Measurements from ENCODE around the gene JADE2.

JADE2 gene

DNA sequence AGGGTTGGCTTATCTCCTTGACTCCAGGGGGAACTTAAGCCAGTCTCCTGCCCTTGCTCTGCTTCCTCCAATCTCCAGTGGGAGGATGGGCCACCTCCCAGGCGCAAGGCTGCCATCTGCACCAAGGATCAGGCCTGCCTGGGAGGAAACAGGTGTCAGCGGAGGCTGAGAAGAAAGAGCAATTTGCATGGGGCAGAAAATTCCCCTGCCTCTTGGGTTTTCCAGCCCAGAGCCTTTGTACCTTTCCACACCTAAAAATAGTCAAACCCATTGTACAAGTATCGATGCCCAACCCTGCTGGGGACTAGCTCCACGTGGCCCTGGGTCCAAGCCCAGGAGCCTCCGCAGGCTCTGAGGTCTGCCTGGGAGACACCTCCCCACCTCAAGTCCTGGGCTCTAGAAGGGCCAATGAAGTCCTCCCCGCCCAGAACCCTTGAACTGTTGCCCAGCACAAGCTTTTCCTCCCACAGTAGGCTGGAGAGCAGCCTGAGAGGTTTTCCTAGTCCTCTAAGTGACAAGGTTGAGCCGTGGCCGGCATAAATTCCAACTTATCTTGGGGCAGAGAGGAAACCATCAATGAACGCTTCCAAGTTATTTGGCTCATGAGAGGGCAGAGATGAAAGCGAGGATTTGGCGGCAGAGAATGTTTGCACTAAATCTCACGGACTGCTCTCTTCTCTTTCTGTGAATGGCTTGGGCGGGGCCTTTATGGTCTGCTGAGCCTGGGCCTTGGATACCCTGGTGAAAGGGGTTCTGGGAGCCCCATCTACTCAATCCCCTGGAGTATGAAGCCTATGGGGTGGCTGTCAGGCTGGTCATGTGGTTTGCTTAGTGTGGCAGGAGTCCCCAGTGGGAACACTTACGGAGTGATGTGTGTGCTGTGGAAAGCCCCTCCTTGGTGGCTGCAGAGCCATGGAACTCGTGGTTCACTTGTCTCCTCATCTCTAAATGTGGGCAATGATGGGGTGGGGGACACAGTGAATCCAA lies 15.6 kb downstream of the JADE2 start:
- Histone ChIP-seq H3K36me3 (replicated peaks in 1 of 2; ENCODE audit: control insufficient read depth in 2 of 2, insufficient read depth in 2 of 2, low read length in 2 of 2) (no peaks in the 10 kb centered on the region), H2BK5ac (ENCODE audit: low read length) (no peak overlapping the region), H3K9me3 (replicated peaks in 1 of 2; ENCODE audit: control insufficient read depth in 2 of 2, insufficient read depth in 1 of 2, low read depth in 1 of 2, low read length in 2 of 2) (no peaks in the 10 kb centered on the region), H3K9ac (ENCODE audit: low read depth, low read length, poor library complexity) (no peak overlapping the region), H3K14ac (ENCODE audit: low read length) (no peak overlapping the region), H3K79me1 (ENCODE audit: low read depth, low read length) (no peaks in the 10 kb centered on the region), H2AFZ (ENCODE audit: low read length) (no peak overlapping the region), H3K18ac (ENCODE audit: low read length) (no peak overlapping the region), H2BK120ac (ENCODE audit: low read depth, low read length) (no peak overlapping the region), H2BK15ac (ENCODE audit: low read length) (no peak overlapping the region), H3K4me2 (ENCODE audit: insufficient read depth, low read length, poor library complexity, severe bottlenecking) (no peak overlapping the region), H2BK12ac (ENCODE audit: low read length) (no peak overlapping the region), H3K4me1 (ENCODE audit: control insufficient read depth in 2 of 2, insufficient read depth in 1 of 2, low read depth in 1 of 2, low read length in 2 of 2) (peaks cover 0 to 8% of the 10 kb centered on the region in 2 donors), H3K27me3 (ENCODE audit: control insufficient read depth in 3 of 3, insufficient read depth in 3 of 3, low read depth in 1 of 3, low read length in 3 of 3) (peaks cover 0 to 2% (median 0%) of the 10 kb centered on the region in 3 experiments), H3K27ac (replicated peaks; ENCODE audit: low read length) (no peak overlapping the region), H4K8ac (ENCODE audit: low read depth, low read length) (no peak overlapping the region), H3K4me3 (ENCODE audit: low read length in 2 of 2) (no peak overlapping the region), H2AK5ac (ENCODE audit: low read depth, low read length) (no peak overlapping the region), H3K23ac (ENCODE audit: low read depth, low read length, poor library complexity) (no peak overlapping the region), H4K91ac (ENCODE audit: low read depth, low read length, poor library complexity) (no peak overlapping the region), H3K4ac (ENCODE audit: low read length) (no peak overlapping the region)
- DNase-seq (ENCODE audit: low spot score), result no peak
- WGBS, 2 donors (ENCODE audit: extremely low coverage in 2 of 2, insufficient read length in 2 of 2, insufficient replicate concordance in 1 of 2), result no CpG with 5 or more reads among the region's 15 CpGs

DNA sequence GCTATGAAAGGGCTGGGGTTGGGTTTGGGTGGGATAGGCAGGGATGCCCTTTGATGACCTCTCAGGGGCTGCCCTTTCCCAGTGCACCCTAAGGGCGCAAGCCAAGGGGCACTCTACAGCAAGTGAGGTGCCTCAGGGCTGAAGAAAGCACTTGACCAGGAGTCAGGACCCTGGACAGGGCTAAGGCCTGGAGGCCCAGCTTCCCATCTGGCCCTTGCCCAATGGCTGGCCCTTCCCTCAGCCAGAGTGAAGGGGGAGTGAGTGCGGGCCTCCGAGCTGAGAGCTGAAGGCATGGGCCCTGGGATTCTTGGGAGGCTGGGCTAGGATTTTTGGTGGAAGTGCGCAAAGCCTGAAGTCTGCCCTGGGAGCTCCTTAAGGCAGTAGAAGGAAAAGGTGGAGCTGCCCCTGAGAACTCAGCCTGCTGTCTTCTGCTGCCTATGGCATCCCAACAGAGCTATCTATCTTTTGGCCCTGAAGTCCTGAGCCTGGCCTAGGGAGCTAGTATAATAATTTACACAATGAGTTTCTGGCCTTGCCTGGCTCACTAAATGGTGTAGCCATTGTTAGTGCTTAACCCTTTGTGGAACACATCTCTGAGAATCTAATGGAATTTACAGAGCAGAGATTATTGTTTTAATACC lies 16.4 kb downstream of the JADE2 start:
- no peak overlapping the region for H4K91ac ChIP-seq (ENCODE audit: low read depth, low read length, poor library complexity)
- H3K18ac ChIP-seq (ENCODE audit: low read length), result no peak overlapping the region
- H3K23ac ChIP-seq (ENCODE audit: low read depth, low read length, poor library complexity), result no peak overlapping the region
- DNase-seq (ENCODE audit: low spot score), result peak; percentile 85
- H3K27me3 ChIP-seq (ENCODE audit: control insufficient read depth in 3 of 3, insufficient read depth in 3 of 3, low read depth in 1 of 3, low read length in 3 of 3), result peaks cover 0 to 2% (median 0%) of the 10 kb centered on the region in 3 experiments
- no peaks in the 10 kb centered on the region for H3K36me3 ChIP-seq (replicated peaks in 1 of 2; ENCODE audit: control insufficient read depth in 2 of 2, insufficient read depth in 2 of 2, low read length in 2 of 2)
- H4K8ac ChIP-seq (ENCODE audit: low read depth, low read length), result no peak overlapping the region
- H3K9me3 ChIP-seq (replicated peaks in 1 of 2; ENCODE audit: control insufficient read depth in 2 of 2, insufficient read depth in 1 of 2, low read depth in 1 of 2, low read length in 2 of 2), result no peaks in the 10 kb centered on the region
- no peak overlapping the region for H2AK5ac ChIP-seq (ENCODE audit: low read depth, low read length)
- no peak overlapping the region for H3K14ac ChIP-seq (ENCODE audit: low read length)
- H2BK12ac ChIP-seq (ENCODE audit: low read length), result no peak overlapping the region
- no CpG with 5 or more reads among the region's 4 CpGs for WGBS, 2 donors (ENCODE audit: extremely low coverage in 2 of 2, insufficient read length in 2 of 2, insufficient replicate concordance in 1 of 2)
- no peak overlapping the region for H3K4me3 ChIP-seq (ENCODE audit: low read length in 2 of 2)
- peaks cover 0 to 8% of the 10 kb centered on the region in 2 donors for H3K4me1 ChIP-seq (ENCODE audit: control insufficient read depth in 2 of 2, insufficient read depth in 1 of 2, low read depth in 1 of 2, low read length in 2 of 2)
- H3K27ac ChIP-seq (replicated peaks; ENCODE audit: low read length), result no peak overlapping the region
- H3K4ac ChIP-seq (ENCODE audit: low read length), result no peak overlapping the region
- H2BK15ac ChIP-seq (ENCODE audit: low read length), result no peak overlapping the region
- no peak overlapping the region for H2BK5ac ChIP-seq (ENCODE audit: low read length)
- H3K4me2 ChIP-seq (ENCODE audit: insufficient read depth, low read length, poor library complexity, severe bottlenecking), result no peak overlapping the region
- no peak overlapping the region for H2BK120ac ChIP-seq (ENCODE audit: low read depth, low read length)
- no peaks in the 10 kb centered on the region for H3K79me1 ChIP-seq (ENCODE audit: low read depth, low read length)
- H2AFZ ChIP-seq (ENCODE audit: low read length), result no peak overlapping the region
- no peak overlapping the region for H3K9ac ChIP-seq (ENCODE audit: low read depth, low read length, poor library complexity)

DNA sequence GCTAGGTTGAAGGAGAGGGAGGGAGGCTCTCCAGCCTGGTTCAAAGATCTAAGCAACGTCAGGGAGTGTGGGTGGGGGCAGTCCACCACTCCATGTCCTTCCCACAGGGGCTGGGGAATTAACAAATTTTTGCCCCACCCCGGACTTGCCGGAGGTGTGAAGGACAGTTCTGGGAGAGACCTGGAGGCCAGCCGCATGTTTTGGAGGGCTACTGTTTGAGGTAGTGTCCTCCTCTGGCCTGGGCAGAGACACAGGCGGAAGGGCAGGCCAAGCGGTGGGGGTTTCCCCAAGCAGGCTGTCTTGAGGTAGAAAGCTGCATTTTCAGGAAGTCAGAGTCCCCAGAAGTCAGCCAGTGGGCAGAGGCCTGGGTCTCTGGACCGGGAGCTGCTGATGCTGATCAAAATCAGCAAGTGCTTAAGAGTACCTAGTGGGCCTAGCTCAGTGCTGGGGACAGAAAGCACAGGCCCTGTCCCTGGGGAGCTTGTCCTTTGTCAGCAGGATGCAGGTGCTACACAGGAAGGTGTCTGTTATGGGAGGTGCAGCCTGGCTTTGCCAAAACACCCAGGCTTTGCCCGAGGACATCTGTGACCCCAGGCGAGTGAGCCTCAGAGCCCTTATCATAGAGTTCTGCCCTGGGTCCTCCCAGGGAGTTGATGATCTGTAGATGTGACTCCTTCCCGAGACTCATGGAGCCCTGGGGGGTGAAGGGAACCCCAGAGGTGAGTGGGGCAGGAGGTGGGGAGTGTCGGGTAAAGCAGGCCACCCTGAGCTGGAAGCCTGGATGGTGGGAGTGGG lies 18.5 kb downstream of the JADE2 start:
- no CpG with 5 or more reads among the region's 11 CpGs for WGBS, 2 donors (ENCODE audit: extremely low coverage in 2 of 2, insufficient read length in 2 of 2, insufficient replicate concordance in 1 of 2)
- Histone ChIP-seq H4K8ac (ENCODE audit: low read depth, low read length) (no peak overlapping the region), H3K36me3 (replicated peaks in 1 of 2; ENCODE audit: control insufficient read depth in 2 of 2, insufficient read depth in 2 of 2, low read length in 2 of 2) (no peaks in the 10 kb centered on the region), H2BK15ac (ENCODE audit: low read length) (no peak overlapping the region), H2AFZ (ENCODE audit: low read length) (no peak overlapping the region), H3K9me3 (replicated peaks in 1 of 2; ENCODE audit: control insufficient read depth in 2 of 2, insufficient read depth in 1 of 2, low read depth in 1 of 2, low read length in 2 of 2) (no peaks in the 10 kb centered on the region), H3K23ac (ENCODE audit: low read depth, low read length, poor library complexity) (no peak overlapping the region), H2BK120ac (ENCODE audit: low read depth, low read length) (no peak overlapping the region), H3K27me3 (ENCODE audit: control insufficient read depth in 3 of 3, insufficient read depth in 3 of 3, low read depth in 1 of 3, low read length in 3 of 3) (peaks cover 0 to 2% (median 0%) of the 10 kb centered on the region in 3 experiments), H3K4me1 (ENCODE audit: control insufficient read depth in 2 of 2, insufficient read depth in 1 of 2, low read depth in 1 of 2, low read length in 2 of 2) (peaks cover 0 to 9% of the 10 kb centered on the region in 2 donors), H3K4ac (ENCODE audit: low read length) (no peak overlapping the region), H3K4me2 (ENCODE audit: insufficient read depth, low read length, poor library complexity, severe bottlenecking) (no peak overlapping the region), H2AK5ac (ENCODE audit: low read depth, low read length) (no peak overlapping the region), H2BK12ac (ENCODE audit: low read length) (no peak overlapping the region), H3K4me3 (ENCODE audit: low read length in 2 of 2) (no peak overlapping the region), H3K18ac (ENCODE audit: low read length) (no peak overlapping the region), H3K27ac (replicated peaks; ENCODE audit: low read length) (no peak overlapping the region), H4K91ac (ENCODE audit: low read depth, low read length, poor library complexity) (no peak overlapping the region), H3K14ac (ENCODE audit: low read length) (no peak overlapping the region), H3K9ac (ENCODE audit: low read depth, low read length, poor library complexity) (no peak overlapping the region), H2BK5ac (ENCODE audit: low read length) (peak overlapping the region; percentile 33), H3K79me1 (ENCODE audit: low read depth, low read length) (no peaks in the 10 kb centered on the region)
- DNase-seq (ENCODE audit: low spot score), result no peak

Data from neuronal stem cell (in vitro differentiated cells).